ENCODE measurements around the gene MAML2. TPM values are rescaled to one million over a fixed set of nuclear protein-coding genes. Genes with fewer than 3 reads are reported as not detected.
A peak's percentile ranks its signal among the peaks of the same experiment; 100 is the strongest.

The MAML2 gene
- total and polyA plus RNA-seq, 2 donors = 7.9 to 25.6 TPM

DNA sequence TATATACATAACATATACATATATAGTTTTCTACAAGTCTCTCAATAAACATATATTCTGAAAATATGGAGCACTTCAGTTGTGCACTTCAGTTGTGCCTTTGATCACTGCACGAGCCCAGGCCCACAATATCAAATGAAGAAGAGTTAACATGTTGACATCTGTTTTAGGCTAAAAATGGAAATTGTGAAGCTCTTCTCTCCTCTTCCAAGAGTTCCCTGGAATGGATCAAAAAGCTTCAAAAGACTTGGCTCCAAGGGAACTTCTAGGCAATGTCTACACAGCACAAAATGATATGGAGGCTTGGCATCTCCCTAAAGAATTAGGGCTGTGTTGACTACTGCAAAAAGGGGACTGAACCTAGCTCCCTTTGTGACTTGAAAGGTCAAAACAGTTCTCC, 36.9 kb downstream of the MAML2 start:
- no peak overlapping the region for H3K4me3 ChIP-seq (ENCODE audit: low read depth, low read length)
- 51% methylated on average over 1 of the region's 1 CpG for WGBS
- no peaks in the 10 kb centered on the region for H3K36me3 ChIP-seq (ENCODE audit: insufficient read depth)
- no peak for DNase-seq (ENCODE audit: extremely low spot score)
- H3K27ac ChIP-seq (ENCODE audit: low read depth) = peak overlapping the region; percentile 74
- no peaks in the 10 kb centered on the region for H3K4me1 ChIP-seq (ENCODE audit: insufficient read depth)

DNA sequence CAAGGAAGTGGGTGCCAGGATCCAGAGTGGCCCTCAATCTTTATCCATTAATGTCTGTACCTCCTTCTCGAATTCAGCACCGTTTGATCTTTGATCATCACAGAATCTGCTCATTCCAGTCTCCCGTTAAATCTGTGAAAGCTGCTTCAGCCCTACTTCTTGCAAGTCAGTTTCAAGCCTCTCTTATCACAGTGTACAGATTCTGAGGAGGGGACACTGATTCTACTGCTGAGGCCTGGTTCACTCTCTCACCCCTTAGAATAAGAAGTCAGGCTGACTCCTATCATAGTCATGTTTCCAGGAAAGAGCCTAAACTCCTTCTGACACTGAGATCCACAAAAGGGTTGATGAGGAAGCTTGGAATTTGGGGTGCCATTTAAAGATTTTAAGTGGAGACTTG, 39.0 kb downstream of the MAML2 start:
- no peak overlapping the region for H3K27ac ChIP-seq (ENCODE audit: low read depth)
- WGBS = 69% methylated on average over 3 of the region's 3 CpGs

DNA sequence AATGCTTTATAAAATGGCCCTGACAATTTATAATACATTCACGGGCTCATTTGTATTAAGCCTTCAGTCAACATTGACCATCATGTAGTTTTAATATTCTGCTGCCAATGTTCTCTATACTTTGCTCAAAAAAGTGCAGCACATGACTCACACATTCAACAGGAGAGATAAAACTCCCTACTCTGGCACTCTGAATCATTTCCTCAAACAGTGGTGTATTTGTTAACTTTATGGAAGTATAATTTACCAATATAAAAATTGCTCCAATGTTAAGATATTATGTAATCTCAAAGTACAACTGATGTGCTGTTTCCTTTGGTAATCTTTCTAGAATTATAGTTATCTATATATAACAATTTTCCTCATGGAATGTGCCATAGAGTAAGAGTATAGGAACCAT, 39.9 kb downstream of the MAML2 start:
- Histone ChIP-seq H3K4me3 (ENCODE audit: low read depth, low read length) (no peak overlapping the region), H3K4me1 (ENCODE audit: insufficient read depth) (no peaks in the 10 kb centered on the region), H3K36me3 (ENCODE audit: insufficient read depth) (no peaks in the 10 kb centered on the region), H3K27ac (ENCODE audit: low read depth) (no peak overlapping the region)
- no peak for DNase-seq (ENCODE audit: extremely low spot score)
- 27% methylated on average over 1 of the region's 1 CpG for WGBS

More for the DNA sequence above, 39.0 kb downstream of the MAML2 start:
- H3K4me3 ChIP-seq (ENCODE audit: low read depth, low read length) = no peak overlapping the region
- no peaks in the 10 kb centered on the region for H3K4me1 ChIP-seq (ENCODE audit: insufficient read depth)
- H3K36me3 ChIP-seq (ENCODE audit: insufficient read depth) = no peaks in the 10 kb centered on the region
- DNase-seq (ENCODE audit: extremely low spot score) = no peak

DNA sequence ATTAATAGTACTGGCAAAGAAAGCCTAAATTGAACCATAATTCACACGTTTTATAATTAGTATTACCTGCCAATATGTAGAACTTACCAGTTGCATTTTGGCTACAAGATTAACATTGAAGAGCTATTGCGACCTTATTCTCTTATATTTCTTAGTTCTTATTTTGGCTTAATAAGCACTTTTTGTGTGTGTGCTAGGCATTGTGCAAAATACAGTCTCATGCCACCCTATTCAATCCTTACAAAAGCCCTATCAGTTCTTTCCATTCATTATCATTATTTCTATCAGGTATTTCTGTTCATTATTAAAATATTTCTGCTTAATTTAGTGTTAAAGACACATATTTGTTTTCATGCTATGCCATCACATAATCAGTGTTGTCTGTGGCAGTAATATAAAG, 41.2 kb downstream of the MAML2 start:
- no peak for DNase-seq (ENCODE audit: extremely low spot score)
- Histone ChIP-seq H3K36me3 (ENCODE audit: insufficient read depth) (no peaks in the 10 kb centered on the region), H3K27ac (ENCODE audit: low read depth) (no peak overlapping the region), H3K4me3 (ENCODE audit: low read depth, low read length) (no peak overlapping the region), H3K4me1 (ENCODE audit: insufficient read depth) (no peaks in the 10 kb centered on the region)
- WGBS = 96% methylated on average over 2 of the region's 2 CpGs

DNA sequence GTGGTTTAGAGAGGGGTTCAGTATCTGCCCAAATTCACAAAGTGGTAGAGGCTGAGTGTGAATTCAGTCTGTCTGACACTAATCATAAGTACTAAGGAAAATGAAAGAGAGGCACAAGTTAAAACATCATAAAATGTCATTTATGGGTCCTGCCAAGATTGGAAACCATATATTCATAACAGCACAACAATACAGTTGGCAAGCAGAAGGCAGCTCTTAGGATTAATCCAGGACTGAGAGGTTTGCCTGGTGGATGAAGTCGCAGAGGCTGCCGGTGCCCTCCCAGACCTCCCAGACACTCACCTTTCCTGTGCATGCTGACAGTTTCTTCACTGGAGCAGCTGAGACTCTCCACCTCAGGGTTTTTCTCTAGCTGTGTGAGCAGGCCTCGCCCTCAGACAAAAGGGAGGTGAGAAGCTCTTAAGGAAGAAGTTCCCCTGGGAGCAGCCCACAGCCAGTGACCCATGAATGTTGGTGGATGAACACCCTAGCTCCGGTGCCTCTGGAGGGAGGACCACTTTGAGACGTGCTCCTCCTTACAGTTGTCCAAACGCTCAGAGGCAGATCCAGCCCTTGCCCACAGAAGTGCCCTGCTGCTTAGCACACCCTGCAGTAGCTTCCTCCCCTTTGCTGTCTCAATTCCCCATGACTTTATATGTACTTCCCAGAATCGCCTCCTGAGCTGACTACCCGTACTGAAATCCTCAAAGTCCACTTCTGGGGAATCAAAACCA, 43.7 kb downstream of the MAML2 start:
- WGBS = 84% methylated on average over 8 of the region's 8 CpGs
- DNase-seq (ENCODE audit: extremely low spot score) = no peak
- Histone ChIP-seq H3K27ac (ENCODE audit: low read depth) (no peak overlapping the region), H3K4me3 (ENCODE audit: low read depth, low read length) (no peak overlapping the region), H3K4me1 (ENCODE audit: insufficient read depth) (no peaks in the 10 kb centered on the region), H3K36me3 (ENCODE audit: insufficient read depth) (no peaks in the 10 kb centered on the region)

DNA sequence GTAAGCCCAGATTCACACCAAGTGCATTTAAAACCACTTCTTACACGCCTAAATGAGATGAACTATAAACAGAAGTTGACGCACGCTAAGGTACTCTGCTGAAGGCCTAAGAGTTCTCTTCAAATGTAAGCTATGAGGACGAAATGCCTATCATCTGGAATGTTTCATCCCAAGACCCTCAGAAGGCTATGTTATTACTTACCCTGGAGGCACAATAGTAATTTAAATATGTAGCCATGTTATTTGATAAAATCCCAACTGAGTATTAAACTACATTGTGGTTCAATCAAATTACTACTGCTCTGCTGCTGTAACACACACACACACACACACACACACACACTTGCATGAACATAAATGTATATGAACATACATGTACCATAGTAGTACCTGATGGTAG, 47.6 kb downstream of the MAML2 start:
- WGBS = 68% methylated on average over 4 of the region's 4 CpGs
- no peak for DNase-seq (ENCODE audit: extremely low spot score)
- Histone ChIP-seq H3K4me1 (ENCODE audit: insufficient read depth) (no peaks in the 10 kb centered on the region), H3K4me3 (ENCODE audit: low read depth, low read length) (no peak overlapping the region), H3K27ac (ENCODE audit: low read depth) (no peak overlapping the region), H3K36me3 (ENCODE audit: insufficient read depth) (no peaks in the 10 kb centered on the region)

DNA sequence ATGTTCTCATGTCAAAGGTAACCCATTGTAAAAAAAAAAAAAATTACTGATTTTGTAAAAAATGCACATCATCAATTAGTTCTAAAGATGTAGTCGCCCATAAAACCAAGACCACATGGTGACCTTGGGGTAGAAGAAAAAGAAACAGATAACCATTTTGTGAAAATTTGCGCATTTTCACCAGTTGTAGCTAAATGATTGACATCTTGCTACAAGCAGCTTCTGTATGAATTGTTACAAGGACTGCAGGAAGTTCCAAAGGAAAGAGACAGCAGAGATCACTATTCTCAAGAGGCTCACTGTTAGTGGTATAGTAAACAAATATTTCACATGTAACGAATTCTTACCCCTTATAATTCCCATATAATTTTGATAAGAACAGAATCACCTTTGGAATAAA, 48.7 kb downstream of the MAML2 start:
- Histone ChIP-seq H3K4me1 (ENCODE audit: insufficient read depth) (no peaks in the 10 kb centered on the region), H3K4me3 (ENCODE audit: low read depth, low read length) (no peak overlapping the region), H3K27ac (ENCODE audit: low read depth) (no peak overlapping the region), H3K36me3 (ENCODE audit: insufficient read depth) (no peaks in the 10 kb centered on the region)
- WGBS = 77% methylated on average over 3 of the region's 3 CpGs
- DNase-seq (ENCODE audit: extremely low spot score) = no peak

DNA sequence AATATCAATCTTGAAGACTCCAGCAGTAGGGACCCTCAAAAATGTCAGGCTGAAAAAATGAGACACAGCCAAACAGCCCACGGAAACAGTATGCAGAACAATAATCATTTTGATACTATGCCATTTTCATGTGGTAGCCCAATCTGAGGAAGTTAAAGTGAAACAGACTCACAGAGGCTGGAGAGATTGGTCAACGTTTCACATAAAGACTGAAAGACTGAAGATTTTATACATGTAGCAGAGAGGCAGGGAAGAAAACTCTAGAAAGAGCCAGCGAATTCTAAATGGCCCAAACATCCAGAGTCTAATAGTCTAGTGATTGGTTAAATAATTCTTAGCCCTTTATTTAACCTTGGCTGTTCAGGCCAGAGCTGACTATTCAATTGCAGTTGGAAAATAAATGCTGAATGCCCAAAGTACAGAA, 49.4 kb downstream of the MAML2 start:
- 25% methylated on average over 3 of the region's 3 CpGs for WGBS
- Histone ChIP-seq H3K27ac (ENCODE audit: low read depth) (no peak overlapping the region), H3K4me3 (ENCODE audit: low read depth, low read length) (peak overlapping the region; percentile 9), H3K36me3 (ENCODE audit: insufficient read depth) (no peaks in the 10 kb centered on the region), H3K4me1 (ENCODE audit: insufficient read depth) (no peaks in the 10 kb centered on the region)
- no peak for DNase-seq (ENCODE audit: extremely low spot score)

DNA sequence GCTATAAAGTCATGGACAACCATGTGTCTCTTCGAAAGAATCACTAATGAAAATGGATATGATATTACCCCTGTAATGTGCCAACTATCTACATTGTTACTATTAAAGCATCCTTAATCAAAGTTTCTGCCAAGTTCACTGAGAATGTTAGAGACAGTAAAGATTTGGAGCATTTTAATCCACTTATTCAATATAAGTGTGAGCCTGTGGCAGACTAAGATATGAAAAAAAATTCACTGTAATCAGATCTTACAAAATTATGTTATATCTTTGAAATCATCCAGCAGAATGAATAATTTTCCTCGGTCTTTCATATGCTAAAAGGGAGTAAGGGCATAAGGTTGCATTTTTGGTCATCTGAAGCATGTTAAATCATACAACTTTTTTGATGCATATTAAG, 49.9 kb downstream of the MAML2 start:
- no peak for DNase-seq (ENCODE audit: extremely low spot score)
- Histone ChIP-seq H3K27ac (ENCODE audit: low read depth) (no peak overlapping the region), H3K4me1 (ENCODE audit: insufficient read depth) (no peaks in the 10 kb centered on the region), H3K4me3 (ENCODE audit: low read depth, low read length) (no peak overlapping the region), H3K36me3 (ENCODE audit: insufficient read depth) (no peaks in the 10 kb centered on the region)
- WGBS = 60% methylated on average over 2 of the region's 2 CpGs

DNA sequence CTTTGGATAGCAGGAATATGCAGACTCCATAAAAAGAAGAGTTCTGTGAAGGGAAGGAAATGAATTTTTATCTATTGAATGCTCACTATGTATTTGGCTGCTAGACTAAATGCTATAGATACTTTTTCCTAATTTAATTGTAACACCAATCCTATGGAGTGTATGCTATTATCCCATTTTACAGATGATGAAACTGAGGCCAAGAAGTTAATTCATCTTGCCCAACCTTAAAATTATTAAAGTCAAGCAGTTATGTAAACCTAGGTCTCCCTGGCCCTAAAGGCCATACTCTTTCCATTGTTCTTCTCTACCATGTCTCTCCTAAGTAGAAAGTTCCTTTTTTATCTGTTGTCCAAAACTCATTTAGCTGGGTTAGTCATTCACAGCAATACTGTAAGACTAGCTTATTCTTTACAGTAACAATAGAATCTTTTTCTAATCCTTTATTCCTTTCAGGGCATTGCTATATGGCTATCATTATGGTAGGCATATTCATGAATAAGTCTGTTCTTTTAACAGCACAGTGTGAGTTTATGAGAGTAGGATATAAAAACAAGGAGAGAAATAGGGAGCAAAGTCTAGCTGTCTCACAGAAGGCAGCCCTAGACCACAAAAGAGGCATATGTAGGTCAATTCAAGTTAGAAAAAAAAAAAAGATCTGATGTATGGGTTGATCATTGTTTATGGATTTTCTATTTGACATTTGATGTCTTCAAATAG, 50.5 kb downstream of the MAML2 start:
- DNase-seq (ENCODE audit: extremely low spot score) = no peak
- no peaks in the 10 kb centered on the region for H3K36me3 ChIP-seq (ENCODE audit: insufficient read depth)

DNA sequence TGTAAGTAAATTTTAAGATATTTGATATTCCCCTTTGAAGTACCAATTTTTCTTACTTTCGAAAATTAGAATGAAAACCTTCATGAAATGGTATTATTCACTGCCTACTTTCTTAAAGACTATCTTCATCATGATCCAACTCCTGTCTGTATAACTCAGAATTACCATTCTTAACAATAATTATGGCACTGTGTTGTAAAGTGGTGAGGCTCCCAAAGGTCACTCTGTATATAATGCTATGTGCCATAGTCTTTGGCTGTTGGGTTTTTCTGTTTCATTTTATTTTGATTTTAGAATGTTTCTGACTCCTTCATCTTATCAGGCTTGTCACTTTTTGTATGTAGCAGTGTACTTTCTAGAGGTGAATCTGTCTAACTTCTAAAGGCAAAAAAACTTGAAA, 52.4 kb downstream of the MAML2 start:
- DNase-seq (ENCODE audit: extremely low spot score) = no peak
- no peak overlapping the region for H3K4me3 ChIP-seq (ENCODE audit: low read depth, low read length)
- no peaks in the 10 kb centered on the region for H3K36me3 ChIP-seq (ENCODE audit: insufficient read depth)
- H3K27ac ChIP-seq (ENCODE audit: low read depth) = no peak overlapping the region
- no peaks in the 10 kb centered on the region for H3K4me1 ChIP-seq (ENCODE audit: insufficient read depth)
- 97% methylated on average over 1 of the region's 1 CpG for WGBS

More for the DNA sequence above, 50.5 kb downstream of the MAML2 start:
- Histone ChIP-seq H3K4me3 (ENCODE audit: low read depth, low read length) (no peak overlapping the region), H3K4me1 (ENCODE audit: insufficient read depth) (no peaks in the 10 kb centered on the region), H3K27ac (ENCODE audit: low read depth) (no peak overlapping the region)

DNA sequence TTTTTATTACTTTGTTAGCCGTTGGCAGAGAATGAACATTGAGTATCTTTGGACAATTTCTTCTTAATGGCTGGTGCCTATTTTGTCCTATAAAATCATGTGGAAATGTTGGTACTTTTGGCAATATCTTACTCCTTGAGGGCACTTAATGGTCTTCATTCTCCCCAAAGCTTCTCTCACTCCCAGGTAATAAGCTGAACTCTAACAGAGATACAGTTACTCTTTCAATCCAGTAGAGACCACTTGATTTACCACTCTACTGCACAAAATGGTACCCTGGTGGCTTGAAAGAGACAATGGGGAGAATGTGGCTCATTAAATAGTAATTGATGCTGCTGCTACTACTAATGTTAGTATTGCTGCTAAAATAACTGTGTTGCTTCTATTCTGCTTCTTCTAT, 53.0 kb downstream of the MAML2 start:
- Histone ChIP-seq H3K4me1 (ENCODE audit: insufficient read depth) (no peaks in the 10 kb centered on the region), H3K36me3 (ENCODE audit: insufficient read depth) (no peaks in the 10 kb centered on the region), H3K27ac (ENCODE audit: low read depth) (no peak overlapping the region), H3K4me3 (ENCODE audit: low read depth, low read length) (no peak overlapping the region)
- 48% methylated on average over 1 of the region's 1 CpG for WGBS
- no peak for DNase-seq (ENCODE audit: extremely low spot score)

DNA sequence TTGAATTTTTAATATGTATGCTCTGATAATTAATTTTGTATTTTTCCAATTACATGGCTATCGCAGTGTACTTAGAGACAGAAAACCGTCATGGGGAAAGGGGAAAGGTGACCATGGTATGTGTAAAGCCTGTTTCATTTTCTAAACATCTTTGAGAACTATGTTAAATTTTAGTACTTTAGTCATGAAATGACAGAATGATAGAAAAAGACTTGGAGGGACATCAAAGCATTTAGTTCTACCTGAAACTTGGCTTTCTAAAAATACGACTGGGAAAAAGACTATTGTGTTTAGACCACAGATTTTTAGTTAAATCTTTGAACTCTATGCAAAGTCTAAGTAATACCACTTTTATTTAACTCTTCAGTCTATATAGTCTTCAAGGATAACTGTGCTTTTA, 54.1 kb downstream of the MAML2 start:
- WGBS = 91% methylated on average over 3 of the region's 3 CpGs
- Histone ChIP-seq H3K36me3 (ENCODE audit: insufficient read depth) (no peaks in the 10 kb centered on the region), H3K27ac (ENCODE audit: low read depth) (no peak overlapping the region), H3K4me3 (ENCODE audit: low read depth, low read length) (no peak overlapping the region), H3K4me1 (ENCODE audit: insufficient read depth) (no peaks in the 10 kb centered on the region)
- no peak for DNase-seq (ENCODE audit: extremely low spot score)

DNA sequence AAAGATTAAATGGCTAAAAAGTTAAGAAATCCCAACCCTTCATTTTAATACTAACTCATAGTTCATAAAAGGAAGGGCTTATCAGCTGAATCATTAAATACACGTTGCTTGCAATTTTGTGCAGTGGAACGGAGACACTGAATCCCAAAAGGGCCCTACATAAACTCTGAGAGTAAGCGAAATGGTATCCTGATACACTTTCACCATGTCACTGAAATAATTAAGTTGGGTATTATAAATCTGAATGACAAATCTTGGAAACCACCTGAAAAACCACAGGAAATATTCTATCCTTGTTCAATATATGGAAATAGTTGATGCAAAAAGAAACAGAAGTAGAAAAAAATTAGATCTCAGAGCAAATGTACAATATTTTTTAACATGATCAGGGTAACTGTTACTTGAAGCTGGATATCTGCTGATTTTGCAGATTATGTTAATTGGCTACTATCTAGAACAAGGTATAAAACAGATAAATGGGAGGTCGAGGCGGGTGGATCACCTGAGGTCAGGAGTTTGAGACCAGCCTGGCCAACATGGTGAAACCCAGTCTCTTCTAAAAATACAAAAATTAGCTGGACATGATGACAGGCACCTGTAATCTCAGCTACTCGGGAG, 55.1 kb downstream of the MAML2 start:
- H3K4me1 ChIP-seq (ENCODE audit: insufficient read depth) = no peaks in the 10 kb centered on the region
- no peak overlapping the region for H3K4me3 ChIP-seq (ENCODE audit: low read depth, low read length)
- no peaks in the 10 kb centered on the region for H3K36me3 ChIP-seq (ENCODE audit: insufficient read depth)
- H3K27ac ChIP-seq (ENCODE audit: low read depth) = no peak overlapping the region
- WGBS = 83% methylated on average over 6 of the region's 6 CpGs
- DNase-seq (ENCODE audit: extremely low spot score) = no peak

Measured in urinary bladder (tissue), 4 donors.